Psoas muscle (tissue), 8 donors: ENCODE results near the gene DAO. TPM values are rescaled to one million over a fixed set of nuclear protein-coding genes. Genes with fewer than 3 reads are reported as not detected.

ENCODE experiments used
- ATAC-seq, 4 donors: fragments of 200-7000 bp; cut with Tn5 transposase; one replicate each; pipeline ENCODE4 v1.9.1; 2020; ENCODE audit warnings: moderate library complexity in 3 of 4, mild to moderate bottlenecking in 2 of 4
- DNase-seq, 2 donors: peaks; one replicate each; pipeline ENCODE4 v3.0.0-alpha.2; 2020
- H3K27ac ChIP-seq: fragments of 200-600 bp; one replicate; pipeline ENCODE4 v1.8.0; 2022
- H3K27me3 ChIP-seq, 3 donors: fragments of 200-600 bp in 1 of 3; one replicate each; pipeline versions ENCODE4 v1.6.1 to v1.8.0; 2013 to 2022; ENCODE audit warnings: low read length in 2 of 3, mild to moderate bottlenecking in 2 of 3, moderate library complexity in 1 of 3; ENCODE audit not compliant: insufficient read depth in 3 of 3
- H3K36me3 ChIP-seq, 2 donors: fragments of 200-600 bp in 1 of 2; one replicate each; pipeline versions ENCODE4 v1.6.1 to v1.8.0; 2013 to 2022; ENCODE audit warnings: low read depth in 1 of 2, mild to moderate bottlenecking in 1 of 2, moderate library complexity in 1 of 2; ENCODE audit not compliant: insufficient read depth in 1 of 2
- H3K4me1 ChIP-seq: fragments of 200-600 bp; one replicate; pipeline ENCODE4 v1.8.0; 2022
- H3K4me3 ChIP-seq: fragments of 200-600 bp; one replicate; pipeline ENCODE4 v1.8.0; 2022; ENCODE audit warnings: mild to moderate bottlenecking
- H3K9me3 ChIP-seq: fragments of 200-600 bp; one replicate; pipeline ENCODE4 v1.8.0; 2022
- WGBS, 3 donors: extraction: QIAGEN DNeasy Blood & Tissue Kit; methylation state at CpG; one replicate each; pipeline versions ENCODE4 v1.1.6 to v1.1.7; 2013; 5-methylcytosine and 5-hydroxymethylcytosine counted together
- intact Hi-C, 2 donors: fragments of 100-400 bp; cut with DNase I; formaldehyde crosslinking; loops; one replicate each; pipeline versions ENCODE4 v1.11.0 to v1.14.2; 2022
- polyA plus RNA-seq, 3 donors: library from polyadenylated mRNA; stranded (reverse); fragments of 200-250 nt; gene quantifications; one replicate each; pipeline ENCODE4 v1.2.3, GENCODE V29; 2013
- total RNA-seq, 4 donors: library from RNA; stranded (reverse); fragmentation: NEBNext Ultra II Directional in 2 of 4; extraction: Animal tissue kit (Norgen Biotek cat#: 25700) in 2 of 4; gene quantifications; one replicate each; pipeline versions ENCODE4 v1.2.1 to v1.2.4, GENCODE V29; 2021 to 2023
- TF ChIP-seq, protein P1 (sequence below): fragments of 200-600 bp; IDR thresholded peaks from one replicate; pipeline ENCODE4 v1.8.0; 2022; ENCODE audit warnings: antibody characterized with exemption
- donor health status: healthy with polysubstance abuse.
- donor health status: DM: no; HTN: no; CAD: no; lungs with moderate emphysema.
- donor health status: Bipolar disorder and iron deficiency.
- donor health status: healthy.
- donor health status: DM: yes; HTN: yes; CAD: no.
- donor health status: DM: no; HTN: no; CAD: no.
- donor health status: DM: no; HTN: no; CAD: no.
- donor health status: DM: yes; HTN: yes; CAD: no.

The DAO gene
- total and polyA plus RNA-seq, 7 donors, result not detected

DNA sequence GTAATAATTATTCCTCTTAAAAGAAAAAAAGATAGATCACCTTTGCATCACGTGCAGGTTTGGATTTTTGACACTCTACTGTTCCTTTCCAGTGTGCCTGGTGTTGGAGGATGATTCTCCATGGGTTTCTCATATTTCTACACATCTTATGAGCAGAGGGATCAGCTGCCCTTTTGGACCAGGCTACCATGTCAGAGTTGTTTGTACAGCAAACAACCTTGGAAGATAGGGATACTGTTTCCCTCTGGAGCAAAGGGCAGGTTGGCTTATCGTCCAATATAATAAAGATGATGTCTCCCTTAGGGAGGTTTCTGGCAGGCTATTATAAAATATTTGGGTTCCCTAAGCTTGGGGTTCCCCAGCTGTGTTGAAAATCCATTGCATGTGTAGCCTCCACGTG is 42.1 kb downstream of the DAO start:
- H3K4me3 ChIP-seq, result no peak overlapping the region
- ATAC-seq (no peak), DNase-seq (no peak)
- no peaks in the 10 kb centered on the region for H3K27me3 ChIP-seq
- intact Hi-C loops, result no loop called here
- peaks cover 5% of the 10 kb centered on the region for H3K9me3 ChIP-seq
- H3K4me1 ChIP-seq, result peaks cover 3% of the 10 kb centered on the region
- TF ChIP-seq, protein P1, sequence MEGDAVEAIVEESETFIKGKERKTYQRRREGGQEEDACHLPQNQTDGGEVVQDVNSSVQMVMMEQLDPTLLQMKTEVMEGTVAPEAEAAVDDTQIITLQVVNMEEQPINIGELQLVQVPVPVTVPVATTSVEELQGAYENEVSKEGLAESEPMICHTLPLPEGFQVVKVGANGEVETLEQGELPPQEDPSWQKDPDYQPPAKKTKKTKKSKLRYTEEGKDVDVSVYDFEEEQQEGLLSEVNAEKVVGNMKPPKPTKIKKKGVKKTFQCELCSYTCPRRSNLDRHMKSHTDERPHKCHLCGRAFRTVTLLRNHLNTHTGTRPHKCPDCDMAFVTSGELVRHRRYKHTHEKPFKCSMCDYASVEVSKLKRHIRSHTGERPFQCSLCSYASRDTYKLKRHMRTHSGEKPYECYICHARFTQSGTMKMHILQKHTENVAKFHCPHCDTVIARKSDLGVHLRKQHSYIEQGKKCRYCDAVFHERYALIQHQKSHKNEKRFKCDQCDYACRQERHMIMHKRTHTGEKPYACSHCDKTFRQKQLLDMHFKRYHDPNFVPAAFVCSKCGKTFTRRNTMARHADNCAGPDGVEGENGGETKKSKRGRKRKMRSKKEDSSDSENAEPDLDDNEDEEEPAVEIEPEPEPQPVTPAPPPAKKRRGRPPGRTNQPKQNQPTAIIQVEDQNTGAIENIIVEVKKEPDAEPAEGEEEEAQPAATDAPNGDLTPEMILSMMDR, result no peak
- WGBS, 3 donors, result 43 to 57% (median 47%) methylated on average over 3 of the region's 3 CpGs
- no peak overlapping the region for H3K27ac ChIP-seq
- H3K36me3 ChIP-seq, result no peaks in the 10 kb centered on the region

DNA sequence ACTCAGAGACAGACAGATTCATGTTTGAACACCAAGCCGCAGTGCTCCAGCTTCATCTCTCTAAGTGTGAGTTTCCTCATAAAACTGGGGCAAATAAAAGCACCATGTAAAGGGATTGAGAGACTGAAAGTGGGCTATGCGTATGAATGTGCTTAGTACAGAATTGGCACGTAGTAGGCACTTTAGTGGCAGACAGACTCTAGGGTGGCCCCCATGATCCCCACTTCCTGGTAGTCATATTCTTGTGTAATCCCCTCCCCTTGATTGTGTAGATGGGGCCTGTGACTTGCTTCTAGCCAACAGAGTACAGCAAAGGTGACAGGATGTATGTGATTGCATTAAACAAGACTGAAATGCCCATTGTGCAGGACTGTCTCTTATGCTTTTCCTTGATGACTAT is 43.0 kb downstream of the DAO start:
- no peak overlapping the region for H3K4me3 ChIP-seq
- intact Hi-C loops, result no loop called here
- 83 to 90% (median 84%) methylated on average over 3 of the region's 3 CpGs for WGBS, 3 donors
- H3K36me3 ChIP-seq, result no peaks in the 10 kb centered on the region
- no peak overlapping the region for H3K27ac ChIP-seq
- H3K27me3 ChIP-seq, result no peaks in the 10 kb centered on the region
- no peak for DNase-seq
- TF ChIP-seq, protein P1, result no peak
- peaks cover 5% of the 10 kb centered on the region for H3K9me3 ChIP-seq
- no peak for ATAC-seq
- H3K4me1 ChIP-seq, result peaks cover 3% of the 10 kb centered on the region

GRCh38 chr12:108928695-108929094 is 48.8 kb downstream of the DAO start:
- no peaks in the 10 kb centered on the region for H3K4me1 ChIP-seq
- H3K27ac ChIP-seq, result no peak overlapping the region
- DNase-seq (no peak), ATAC-seq (no peak)
- H3K4me3 ChIP-seq, result no peak overlapping the region
- no peaks in the 10 kb centered on the region for H3K27me3 ChIP-seq
- intact Hi-C loops, result no loop called here
- no peaks in the 10 kb centered on the region for H3K36me3 ChIP-seq
- WGBS, 3 donors, result 81 to 90% (median 90%) methylated on average over 8 of the region's 8 CpGs
- TF ChIP-seq, protein P1, result no peak
- no peaks in the 10 kb centered on the region for H3K9me3 ChIP-seq

DNA sequence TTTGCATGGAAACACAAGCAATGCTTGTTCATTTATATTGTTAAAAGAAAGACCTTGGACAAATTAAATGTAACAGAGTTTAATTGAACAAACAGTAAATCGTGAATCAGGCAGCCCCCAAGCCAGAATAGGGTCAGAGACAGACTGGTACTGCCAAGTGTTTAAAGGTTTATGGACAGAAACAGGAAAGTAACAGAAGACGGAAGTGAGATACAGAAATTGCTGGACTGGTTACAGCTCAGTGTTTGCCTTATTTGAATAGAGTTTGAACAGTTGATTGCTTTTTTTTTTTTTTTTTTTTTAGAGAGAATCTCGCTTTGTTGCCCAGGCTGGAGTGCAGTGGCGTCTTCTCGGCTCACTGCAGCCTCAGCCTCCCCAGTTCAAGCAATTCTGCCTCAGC is 50.3 kb downstream of the DAO start:
- H3K36me3 ChIP-seq, result no peaks in the 10 kb centered on the region

DNA sequence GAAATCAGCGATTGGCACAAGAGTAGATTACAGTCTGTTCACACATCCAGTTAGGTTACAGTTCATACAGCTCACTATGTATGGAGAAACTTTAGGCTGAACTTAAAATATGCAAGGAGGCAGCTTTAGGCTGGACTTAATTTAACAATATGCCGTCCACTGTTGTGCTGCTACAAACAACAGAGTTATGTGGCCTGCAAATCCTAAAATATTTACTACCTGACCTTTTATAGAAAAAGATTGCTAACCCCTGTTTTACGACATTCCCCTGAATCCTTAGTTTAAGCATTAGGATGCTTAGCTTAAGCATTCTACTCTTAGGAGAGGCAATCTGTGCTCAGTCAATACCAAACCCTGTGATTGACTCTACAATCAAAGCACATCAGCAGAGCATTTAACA is 50.9 kb downstream of the DAO start:
- Histone ChIP-seq H3K36me3 (no peaks in the 10 kb centered on the region), H3K4me3 (no peak overlapping the region), H3K27me3 (no peaks in the 10 kb centered on the region), H3K27ac (no peak overlapping the region), H3K4me1 (no peaks in the 10 kb centered on the region), H3K9me3 (no peaks in the 10 kb centered on the region)
- intact Hi-C loops, result no loop called here
- DNase-seq, result no peak
- WGBS, 3 donors, result 89 to 93% (median 92%) methylated on average over 3 of the region's 3 CpGs
- TF ChIP-seq, protein P1, result no peak
- ATAC-seq, result no peak

More for the DNA sequence above, 50.3 kb downstream of the DAO start:
- WGBS, 3 donors, result 65 to 76% (median 75%) methylated on average over 5 of the region's 5 CpGs
- DNase-seq (no peak), ATAC-seq (no peak)
- H3K27ac ChIP-seq, result no peak overlapping the region
- intact Hi-C loops, result no loop called here
- no peaks in the 10 kb centered on the region for H3K27me3 ChIP-seq
- no peaks in the 10 kb centered on the region for H3K9me3 ChIP-seq
- TF ChIP-seq, protein P1, result no peak
- no peaks in the 10 kb centered on the region for H3K4me1 ChIP-seq
- H3K4me3 ChIP-seq, result no peak overlapping the region
